HT-29 (cell line): ENCODE results near the gene STXBP4. TPM values are rescaled to one million over a fixed set of nuclear protein-coding genes. Genes with fewer than 3 reads are reported as not detected.
"Not testable (repeated sequence)": the region's sequence is repeated elsewhere in the genome, so short reads cannot be mapped to it uniquely, and the experiment has no call there.

Experiments
- DNase-seq: peaks from one replicate; pipeline ENCODE4 v3.0.0-alpha.2; 2015; ENCODE audit warnings: low spot score
- total RNA-seq: library from RNA; depleted of rRNA; stranded (reverse); fragments of >200 nt; shearing (Covaris generic); gene quantifications from 2 replicates; pipeline ENCODE4 v1.2.3, GENCODE V29; 2014

STXBP4 gene
- total RNA-seq, 1 experiment from 2014 or later = 3.4 TPM

- DNase-seq = no peak
These were observed 85.9 kb downstream of the STXBP4 start for GRCh38 chr17:55054429-55054828.

- peak; percentile 44 for DNase-seq
These were observed 88.0 kb downstream of the STXBP4 start for GRCh38 chr17:55056526-55056925.

GRCh38 chr17:55057184-55057583 is 88.6 kb downstream of the STXBP4 start:
- no peak for DNase-seq

GRCh38 chr17:55059724-55060123 is 91.2 kb downstream of the STXBP4 start:
- DNase-seq = no peak

GRCh38 chr17:55062921-55063320 is 94.4 kb downstream of the STXBP4 start:
- no peak for DNase-seq

- no peak for DNase-seq
These were observed 95.6 kb downstream of the STXBP4 start for GRCh38 chr17:55063885-55064874.

GRCh38 chr17:55067697-55068439 is 99.3 kb downstream of the STXBP4 start:
- no peak for DNase-seq

GRCh38 chr17:55068862-55069811 is 100.6 kb downstream of the STXBP4 start:
- no peak for DNase-seq

GRCh38 chr17:55069983-55070529 is 101.5 kb downstream of the STXBP4 start:
- DNase-seq = no peak

- DNase-seq = no peak
These were observed 104.3 kb downstream of the STXBP4 start for GRCh38 chr17:55072898-55073297.

- DNase-seq = not testable (repeated sequence)
These were observed 104.9 kb downstream of the STXBP4 start for GRCh38 chr17:55073467-55073866.

- DNase-seq = no peak
These were observed 113.0 kb downstream of the STXBP4 start for GRCh38 chr17:55081559-55081958.

GRCh38 chr17:55086635-55087058 is 118.1 kb downstream of the STXBP4 start:
- DNase-seq = no peak

- DNase-seq = no peak
These were observed 120.7 kb downstream of the STXBP4 start for GRCh38 chr17:55089256-55089655.

GRCh38 chr17:55090079-55090492 is 121.5 kb downstream of the STXBP4 start:
- DNase-seq = peak; percentile 9

- DNase-seq = no peak
These were observed 124.8 kb downstream of the STXBP4 start for GRCh38 chr17:55093353-55093752.

GRCh38 chr17:55098765-55099164 is 130.2 kb downstream of the STXBP4 start:
- no peak for DNase-seq

GRCh38 chr17:55110521-55110920 is 142.0 kb downstream of the STXBP4 start:
- no peak for DNase-seq

- DNase-seq = no peak
These were observed 145.7 kb downstream of the STXBP4 start for GRCh38 chr17:55114283-55114682.

GRCh38 chr17:55116440-55116914 is 147.9 kb downstream of the STXBP4 start:
- no peak for DNase-seq

GRCh38 chr17:55117164-55117563 is 148.6 kb downstream of the STXBP4 start:
- no peak for DNase-seq
